Activated T-cell treated with anti-CD3 and anti-CD28 coated beads, Interleukin-2, amount 50 U/mL, for 48 hours (primary cell): Measurements from ENCODE around the gene TCHP.
A peak's percentile ranks its signal among the peaks of the same experiment; 100 is the strongest.
"Not testable (repeated sequence)": the region's sequence is repeated elsewhere in the genome, so short reads cannot be mapped to it uniquely, and the experiment has no call there.

Experiments
- DNase-seq, 2 experiments: peaks; one replicate each; pipeline ENCODE4 v3.0.0-alpha.2; 2020

TCHP gene

DNA sequence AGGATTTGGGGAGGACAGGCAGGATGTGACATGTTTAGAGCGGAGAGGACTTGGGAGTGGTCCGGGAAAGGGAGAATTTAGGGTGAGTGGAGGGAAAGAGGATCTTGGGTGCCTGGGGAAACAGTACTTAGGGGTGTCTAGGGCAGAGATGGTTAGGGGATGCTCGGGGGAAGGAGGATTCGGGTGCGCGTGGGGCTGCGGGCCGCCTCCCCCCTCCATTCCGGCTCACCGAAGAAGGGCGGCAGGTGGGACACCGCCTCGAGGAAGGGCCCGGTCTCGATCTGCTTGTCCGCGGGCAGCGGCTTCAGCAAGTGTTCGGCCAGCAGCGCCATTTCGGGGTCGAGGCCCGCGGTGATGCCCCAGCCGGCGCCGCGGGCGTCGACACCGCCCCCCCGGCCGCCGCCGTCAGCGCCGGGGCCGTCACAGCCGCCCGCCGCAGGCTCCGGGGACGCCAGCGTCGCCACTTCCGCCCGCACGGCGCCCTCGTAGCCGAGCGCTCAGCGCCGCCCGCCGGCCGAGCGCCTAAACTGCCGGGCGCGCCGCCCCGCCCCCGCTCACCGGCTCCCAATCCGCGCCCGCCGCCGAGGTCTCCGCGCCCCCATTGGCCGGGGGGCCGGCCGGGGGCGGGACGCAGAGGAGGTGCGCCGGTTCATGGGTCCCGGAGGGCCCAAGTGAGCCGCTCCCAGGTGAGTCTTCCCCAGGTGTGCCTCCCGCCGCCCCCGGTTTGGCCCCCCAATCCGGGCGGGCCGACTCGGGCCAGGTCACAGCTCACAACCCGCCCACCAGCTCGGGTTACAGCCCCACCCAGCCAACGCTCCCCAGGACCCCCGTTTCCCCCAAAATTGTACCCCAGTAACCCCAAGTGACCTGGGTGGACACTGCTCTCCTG lies 19.8 kb upstream of the TCHP start, which contains the start of gene GLTP:
Gene GLTP (minus strand): TSS at position 499 of the 889 bp plus-strand sequence. CDS start 167 bp downstream, at position 332.
- DNase-seq, result peak; percentile 88 to 93

GRCh38 chr12:109880938-109881337 lies 19.1 kb upstream of the TCHP start:
- DNase-seq, result no peak

DNA sequence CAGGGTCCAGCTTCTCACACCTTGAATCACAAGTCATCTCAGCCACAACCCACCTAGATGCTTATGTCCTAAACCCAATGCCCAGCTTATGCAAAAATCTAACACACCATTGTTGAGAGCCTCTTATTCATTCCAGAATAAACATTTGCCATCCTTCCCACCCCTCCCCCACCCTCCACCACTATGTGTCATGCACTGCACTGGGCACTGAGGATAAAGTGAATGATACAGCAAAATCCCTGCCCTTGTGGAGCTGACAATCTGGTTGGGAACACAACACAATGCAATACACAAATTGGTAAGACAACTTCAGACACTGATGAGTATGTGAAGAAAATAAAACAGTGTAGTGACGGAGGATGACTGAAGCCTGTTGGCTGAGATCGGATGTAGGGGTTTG lies 18.3 kb upstream of the TCHP start:
- no peak for DNase-seq

GRCh38 chr12:109883461-109883860 lies 16.6 kb upstream of the TCHP start:
- DNase-seq, result no peak

- DNase-seq, result no peak
Measured at GRCh38 chr12:109885616-109886015, 14.5 kb upstream of the TCHP start.

GRCh38 chr12:109888179-109889020 lies 11.7 kb upstream of the TCHP start:
- peak; percentile 53 to 54 for DNase-seq

GRCh38 chr12:109890620-109891170 lies 9.4 kb upstream of the TCHP start:
- no peak for DNase-seq

- DNase-seq, result not testable (repeated sequence)
Measured at GRCh38 chr12:109891731-109892130, 8.3 kb upstream of the TCHP start.

- DNase-seq, result no peak
Measured at GRCh38 chr12:109892165-109892715, 7.8 kb upstream of the TCHP start.

DNA sequence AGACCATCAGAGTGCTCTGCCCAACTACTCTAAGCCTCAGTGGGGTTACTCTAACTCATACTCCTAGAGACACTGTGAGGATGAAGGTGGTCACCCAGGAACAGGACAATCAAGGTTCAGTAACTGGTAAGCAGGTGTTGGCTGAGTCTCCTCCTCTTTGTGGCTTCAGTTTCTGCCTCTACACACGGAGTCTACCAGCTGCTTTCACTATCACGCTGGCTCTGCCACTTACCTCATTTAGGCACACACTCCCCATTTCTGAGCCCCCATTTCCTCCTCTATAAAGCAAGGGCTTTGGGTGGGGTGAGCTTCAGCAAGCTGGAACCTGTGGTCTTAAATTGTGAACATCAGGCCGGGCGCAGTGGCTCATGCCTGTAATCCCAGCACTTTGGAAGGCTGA lies 7.3 kb upstream of the TCHP start:
- no peak for DNase-seq

GRCh38 chr12:109893261-109893995 lies 6.6 kb upstream of the TCHP start:
- DNase-seq, result no peak

DNA sequence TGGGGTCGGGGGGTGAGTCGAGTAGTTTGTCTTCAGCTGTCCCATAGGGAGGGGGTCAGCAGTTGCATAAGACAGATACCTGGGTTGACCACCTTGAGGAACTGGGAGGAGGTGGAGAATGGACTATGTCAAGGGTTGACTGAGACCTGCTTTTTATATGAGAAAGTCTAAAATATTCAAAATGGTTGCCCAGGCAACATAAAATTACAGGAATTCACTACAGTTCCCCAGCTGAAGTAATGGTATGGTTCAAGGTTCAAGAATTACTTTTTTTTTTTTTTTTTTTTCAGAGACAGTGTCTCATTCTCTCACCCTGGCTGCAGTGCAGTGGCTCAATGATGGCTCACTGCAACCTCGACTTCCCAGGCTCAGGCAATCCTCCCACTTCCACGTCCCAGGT lies 5.1 kb upstream of the TCHP start:
- DNase-seq, result no peak

DNA sequence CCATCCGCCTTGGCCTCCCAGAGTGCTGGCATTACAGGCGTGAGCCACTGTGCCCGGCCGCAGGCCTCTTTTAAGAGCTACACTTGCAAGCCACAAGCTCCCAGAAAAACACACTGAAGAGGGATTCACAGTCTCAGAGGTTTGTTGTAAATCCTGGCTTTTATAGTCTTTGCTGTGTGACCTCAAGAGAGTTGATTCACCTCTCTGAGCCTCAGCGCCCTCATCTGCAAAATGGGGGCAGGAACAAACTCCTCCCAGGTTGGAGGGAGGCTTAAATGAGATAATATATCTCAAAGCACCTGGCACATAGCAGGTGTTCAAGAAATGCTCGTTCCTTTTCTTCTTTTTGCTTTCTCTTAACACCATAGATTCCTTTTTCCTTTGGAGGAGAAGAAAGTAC lies 3.9 kb upstream of the TCHP start:
- no peak for DNase-seq

DNA sequence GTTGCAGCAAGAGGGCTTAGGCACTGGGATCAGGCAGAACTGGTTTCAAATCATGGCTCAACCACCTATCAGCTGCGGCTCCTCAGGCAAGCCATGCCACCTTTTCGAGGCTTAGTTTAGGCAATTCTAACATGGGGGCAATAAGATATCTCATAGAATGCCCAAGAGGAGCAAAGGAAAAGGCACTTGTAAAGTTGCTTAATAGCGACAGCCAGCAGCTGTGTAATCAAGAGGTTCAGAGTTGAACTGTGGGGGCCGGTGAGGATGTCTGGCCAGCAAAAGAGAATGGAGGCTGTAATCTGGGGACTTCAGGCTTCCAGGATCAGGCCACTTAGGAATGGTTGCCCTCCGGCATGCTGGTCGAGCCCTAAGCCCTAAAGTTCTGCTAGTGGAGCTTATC lies 3.0 kb upstream of the TCHP start:
- DNase-seq, result no peak

GRCh38 chr12:109899345-109899744 lies 729 bp upstream of the TCHP start:
- DNase-seq, result not testable (repeated sequence)

GRCh38 chr12:109900752-109901580 lies 892 bp downstream of the TCHP start:
- DNase-seq, result peak; percentile 40 to 45

DNA sequence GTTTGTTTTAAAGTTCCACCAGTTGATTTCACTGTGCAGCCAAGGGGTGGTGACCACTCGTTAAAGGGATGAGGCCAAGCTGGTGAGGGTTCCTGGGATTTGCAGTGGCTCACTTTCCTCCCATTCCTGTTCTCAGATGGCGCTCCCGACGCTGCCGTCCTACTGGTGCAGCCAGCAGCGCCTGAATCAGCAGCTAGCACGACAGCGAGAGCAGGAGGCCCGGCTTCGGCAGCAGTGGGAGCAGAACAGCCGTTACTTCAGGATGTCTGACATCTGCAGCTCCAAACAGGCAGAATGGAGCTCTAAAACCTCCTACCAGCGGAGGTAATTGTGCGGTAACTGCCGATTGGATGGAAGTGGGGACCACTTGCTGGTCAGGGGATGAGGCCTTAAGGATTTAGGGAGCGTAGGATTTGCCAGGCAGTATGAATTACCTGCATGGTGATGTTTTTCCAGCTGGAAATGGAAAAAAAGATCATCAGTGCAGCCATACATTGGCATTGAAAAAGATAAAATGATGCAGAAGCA lies 2.9 kb downstream of the TCHP start:
- DNase-seq, result no peak

DNA sequence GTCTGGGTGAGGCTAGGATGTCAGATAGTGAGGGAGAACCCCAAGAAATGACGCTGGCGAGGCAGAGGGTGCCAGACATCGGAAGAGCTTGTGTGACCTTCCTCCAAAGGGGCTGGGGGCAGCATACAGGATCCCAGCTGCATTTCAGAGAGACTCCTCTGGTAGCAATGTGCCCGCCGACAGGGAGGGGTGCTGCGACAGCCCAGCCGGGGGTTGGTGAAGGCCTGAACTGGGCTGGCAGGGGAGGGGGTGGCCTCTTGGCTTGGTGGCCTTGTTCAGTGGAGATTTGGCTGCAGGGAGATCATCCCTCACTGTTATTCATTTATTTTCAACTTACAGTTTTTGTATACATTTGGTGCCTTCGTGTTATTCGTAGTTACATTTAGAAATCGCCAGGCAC lies 5.2 kb downstream of the TCHP start:
- no peak for DNase-seq

DNA sequence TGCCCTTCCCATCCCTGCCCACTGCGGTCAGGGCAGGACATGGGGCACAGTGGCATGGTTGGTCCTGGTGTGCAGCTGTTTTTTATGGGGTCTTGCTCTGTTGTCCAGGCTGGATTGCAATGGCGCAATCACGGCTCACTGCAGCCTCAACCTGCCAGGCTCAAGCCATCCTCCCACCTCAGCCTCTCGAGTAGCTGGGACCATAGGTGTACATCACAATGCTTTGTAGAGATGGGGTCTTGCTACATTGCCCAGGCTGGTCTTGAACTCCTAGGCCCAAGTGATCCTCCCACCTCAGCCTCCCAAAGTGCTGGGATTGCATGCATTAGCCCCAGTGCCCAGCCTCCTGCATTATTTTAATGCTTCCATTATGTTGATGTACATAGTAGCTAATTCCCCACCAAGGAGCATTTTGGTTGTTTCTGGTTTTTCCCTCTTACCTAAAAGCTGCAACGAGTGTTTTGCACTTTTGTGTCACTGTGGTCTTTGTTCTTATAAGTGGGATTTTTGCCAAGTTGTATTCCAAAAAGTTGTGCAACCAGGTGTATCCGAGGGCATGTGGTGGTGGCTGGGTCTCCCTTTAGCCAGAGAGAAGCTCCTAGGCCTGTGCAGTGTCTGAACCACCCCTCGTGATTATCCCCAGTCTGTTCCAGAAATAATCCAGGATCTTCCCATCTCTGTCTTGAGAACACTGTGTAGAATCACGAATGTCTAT lies 10.3 kb downstream of the TCHP start:
- DNase-seq, result no peak

GRCh38 chr12:109910969-109911348 lies 10.9 kb downstream of the TCHP start:
- peak; percentile 50 to 57 for DNase-seq
